DMS153 treated with DMSO at 0.1 percent for 48 hours (cell line): Measurements from ENCODE around the gene SLC17A4.
"Not testable (repeated sequence)": the region's sequence is repeated elsewhere in the genome, so short reads cannot be mapped to it uniquely, and the experiment has no call there.

Experiments used
- DNase-seq: peaks from one replicate; lab custom pipeline; 2025; ENCODE audit not compliant: unreplicated experiment; lab: John Stamatoyannopoulos, UW

Gene SLC17A4

GRCh38 chr6:25754535-25754934, at the start of gene SLC17A4:
TSS of gene SLC17A4 (plus strand) at chr6:25754742. CDS start at chr6:25761963, 7,221 bp downstream.
- DNase-seq, result no peak

GRCh38 chr6:25706314-25707014, 48.1 kb upstream of the SLC17A4 start:
- DNase-seq, result peak; percentile 30

- DNase-seq, result no peak
These were observed 44.8 kb upstream of the SLC17A4 start for GRCh38 chr6:25709761-25710160.

GRCh38 chr6:25710287-25710686, 44.3 kb upstream of the SLC17A4 start:
- no peak for DNase-seq

- no peak for DNase-seq
These were observed 40.7 kb upstream of the SLC17A4 start for GRCh38 chr6:25713824-25714223.

GRCh38 chr6:25714765-25715164, 39.8 kb upstream of the SLC17A4 start:
- DNase-seq, result no peak

- no peak for DNase-seq
These were observed 38.7 kb upstream of the SLC17A4 start for GRCh38 chr6:25715794-25716193.

GRCh38 chr6:25717866-25718740, 36.4 kb upstream of the SLC17A4 start:
- DNase-seq, result peak; percentile 37

- DNase-seq, result no peak
These were observed 28.2 kb upstream of the SLC17A4 start for GRCh38 chr6:25726122-25726911.

GRCh38 chr6:25727028-25727427, 27.5 kb upstream of the SLC17A4 start:
- DNase-seq, result no peak

- DNase-seq, result no peak
These were observed 23.6 kb upstream of the SLC17A4 start for GRCh38 chr6:25730907-25731306.

GRCh38 chr6:25731721-25732120, 22.8 kb upstream of the SLC17A4 start:
- no peak for DNase-seq

GRCh38 chr6:25732468-25733198, 21.9 kb upstream of the SLC17A4 start:
- no peak for DNase-seq

- DNase-seq, result no peak
These were observed 19.3 kb upstream of the SLC17A4 start for GRCh38 chr6:25735261-25735660.

GRCh38 chr6:25743868-25744267, 10.7 kb upstream of the SLC17A4 start:
- no peak for DNase-seq

GRCh38 chr6:25745836-25746235, 8.7 kb upstream of the SLC17A4 start:
- no peak for DNase-seq

- no peak for DNase-seq
These were observed 7.6 kb upstream of the SLC17A4 start for GRCh38 chr6:25746968-25747367.

- DNase-seq, result no peak
These were observed 7.1 kb upstream of the SLC17A4 start for GRCh38 chr6:25747477-25747876.

GRCh38 chr6:25748049-25748448, 6.5 kb upstream of the SLC17A4 start:
- DNase-seq, result no peak

- DNase-seq, result not testable (repeated sequence)
These were observed 5.7 kb upstream of the SLC17A4 start for GRCh38 chr6:25748601-25749517.
